CD4-positive, alpha-beta T cell treated with Interleukin-10 for 1 hour (primary cell): Measurements from ENCODE around the gene GAL3ST1.

Experiments used
- DNase-seq: peaks from one replicate; pipeline ENCODE4 v3.0.0-alpha.2; 2020

Gene GAL3ST1

GRCh38 chr22:30531651-30532608 lies 42.5 kb downstream of the GAL3ST1 start:
- no peak for DNase-seq

- DNase-seq: no peak
Observed at GRCh38 chr22:30526656-30527055, 47.8 kb downstream of the GAL3ST1 start.

GRCh38 chr22:30523646-30524489 lies 50.6 kb downstream of the GAL3ST1 start:
- no peak for DNase-seq

- no peak for DNase-seq
Observed at GRCh38 chr22:30521368-30522156, 52.9 kb downstream of the GAL3ST1 start.

GRCh38 chr22:30519842-30520425 lies 54.5 kb downstream of the GAL3ST1 start:
- DNase-seq: no peak

GRCh38 chr22:30516731-30517130 lies 57.7 kb downstream of the GAL3ST1 start:
- DNase-seq: no peak

- DNase-seq: no peak
Observed at GRCh38 chr22:30516273-30516672, 58.2 kb downstream of the GAL3ST1 start.

GRCh38 chr22:30514252-30514651 lies 60.2 kb downstream of the GAL3ST1 start:
- DNase-seq: no peak

- no peak for DNase-seq
Observed at GRCh38 chr22:30513462-30513861, 61.0 kb downstream of the GAL3ST1 start.

GRCh38 chr22:30511911-30512310 lies 62.6 kb downstream of the GAL3ST1 start:
- DNase-seq: no peak

- DNase-seq: no peak
Observed at GRCh38 chr22:30511109-30511508, 63.4 kb downstream of the GAL3ST1 start.

- DNase-seq: no peak
Observed at GRCh38 chr22:30508216-30508615, 66.2 kb downstream of the GAL3ST1 start.

GRCh38 chr22:30507670-30508069 lies 66.8 kb downstream of the GAL3ST1 start:
- no peak for DNase-seq

GRCh38 chr22:30506507-30506968 lies 67.9 kb downstream of the GAL3ST1 start:
- DNase-seq: no peak
